Osteoblast (primary cell): ENCODE measurements around the gene HOXA11. TPM values are rescaled to one million over a fixed set of nuclear protein-coding genes. Genes with fewer than 3 reads are reported as not detected.

Source experiments
- DNase-seq: peaks from one replicate; pipeline ENCODE4 v3.0.0; 2011; ENCODE audit warnings: low spot score, mixed read lengths; ENCODE audit not compliant: insufficient read length; ENCODE audit errors: missing footprints
- H2AFZ ChIP-seq: 2 replicates; pipeline ENCODE4 v1.6.0; 2011; ENCODE audit warnings: mild to moderate bottlenecking, low read length
- H3K27ac ChIP-seq: 2 replicates; pipeline ENCODE4 v1.5.1; 2011; ENCODE audit warnings: mild to moderate bottlenecking, low read depth, low read length, moderate library complexity
- H3K27me3 ChIP-seq: 2 replicates; pipeline ENCODE4 v1.6.0; 2012; ENCODE audit warnings: mild to moderate bottlenecking, control low read depth, inconsistent platforms, low read length, moderate library complexity; ENCODE audit not compliant: insufficient read depth
- H3K36me3 ChIP-seq: 2 replicates; pipeline ENCODE4 v1.5.1; 2011; ENCODE audit warnings: mild to moderate bottlenecking, low read length, control low read depth, moderate library complexity; ENCODE audit not compliant: insufficient read depth
- H3K4me1 ChIP-seq: 2 replicates; pipeline ENCODE4 v1.5.1; 2011; ENCODE audit warnings: mild to moderate bottlenecking, low read length, control low read depth, moderate library complexity; ENCODE audit not compliant: insufficient read depth
- H3K4me2 ChIP-seq: 2 replicates; pipeline ENCODE4 v1.6.0; 2011; ENCODE audit warnings: mild to moderate bottlenecking, low read length; ENCODE audit not compliant: insufficient read depth
- H3K4me3 ChIP-seq: fragments of 200-600 bp; sonication (generic); 3 replicates; pipeline ENCODE4 v1.5.1; 2012; ENCODE audit warnings: mild to moderate bottlenecking, low read length, inconsistent platforms; ENCODE audit not compliant: insufficient read depth
- H3K79me2 ChIP-seq: 2 replicates; pipeline ENCODE4 v1.6.0; 2012; ENCODE audit warnings: mild to moderate bottlenecking, low read length, control low read depth, inconsistent platforms; ENCODE audit not compliant: insufficient read depth
- H3K9me3 ChIP-seq: 2 replicates; pipeline ENCODE4 v1.5.1; 2011; ENCODE audit warnings: low read depth, low read length, control low read depth
- H4K20me1 ChIP-seq: 2 replicates; pipeline ENCODE4 v1.6.0; 2012; ENCODE audit warnings: mild to moderate bottlenecking, low read length, control low read depth; ENCODE audit not compliant: insufficient read depth
- total RNA-seq: library from RNA; depleted of rRNA; stranded (reverse); fragments of >200 nt; gene quantifications from 2 replicates; pipeline ENCODE4 v1.2.3, GENCODE V29; 2012
- TF ChIP-seq, protein P1 (sequence below): IDR thresholded peaks from 2 replicates; pipeline ENCODE4 v1.5.1; 2011; ENCODE audit warnings: mild to moderate bottlenecking, low read depth, low read length, moderate library complexity; ENCODE audit errors: extremely low read depth

The HOXA11 gene
- total RNA-seq, 1 donor, result 15.2 TPM

DNA sequence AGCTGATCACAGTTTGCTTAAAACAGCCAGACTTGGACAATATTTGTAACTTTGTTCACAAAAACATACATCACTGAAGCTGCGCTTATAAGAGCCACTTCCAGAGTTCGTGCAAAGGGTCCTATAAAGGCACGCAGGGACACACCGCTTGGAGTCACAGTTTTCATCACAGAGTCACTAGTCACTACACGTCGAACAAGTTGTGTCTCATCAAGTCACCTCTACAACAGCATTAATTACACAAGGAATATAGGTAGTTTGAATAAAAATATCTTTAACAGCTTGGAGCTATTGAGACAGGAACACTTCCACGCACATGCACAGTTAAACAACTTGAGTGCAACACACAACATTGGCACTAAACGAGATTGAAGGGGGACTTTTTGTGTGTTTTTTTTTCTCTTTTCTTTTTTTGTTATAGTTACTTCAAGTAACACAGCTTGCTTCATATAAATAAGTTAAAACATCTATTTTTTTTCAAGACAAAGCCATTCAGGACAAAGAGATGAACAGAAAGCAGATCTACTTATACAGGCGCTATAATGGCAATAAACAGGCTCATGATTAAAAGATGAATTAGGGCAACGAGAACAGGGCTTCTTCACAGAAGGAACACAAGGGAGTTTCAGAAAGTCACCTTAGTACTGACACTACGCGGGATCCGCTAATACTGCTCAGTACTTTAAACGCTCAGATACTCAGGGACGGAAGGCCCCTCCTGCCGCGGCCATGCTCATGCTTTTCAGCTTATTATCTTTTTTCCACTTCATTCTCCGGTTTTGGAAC is 43.7 kb downstream of the HOXA11 start:
- Histone ChIP-seq H3K27me3 (no peaks in the 10 kb centered on the region), H3K4me2 (no peak overlapping the region), H3K4me1 (peaks cover 19% of the 10 kb centered on the region), H3K79me2 (peaks cover 77% of the 10 kb centered on the region), H3K4me3 (peak overlapping the region; percentile 63), H3K9me3 (no peaks in the 10 kb centered on the region), H3K27ac (no peak overlapping the region), H3K36me3 (peaks cover 53% of the 10 kb centered on the region), H2AFZ (no peak overlapping the region), H4K20me1 (peaks cover 4% of the 10 kb centered on the region)
- TF ChIP-seq, protein P1, sequence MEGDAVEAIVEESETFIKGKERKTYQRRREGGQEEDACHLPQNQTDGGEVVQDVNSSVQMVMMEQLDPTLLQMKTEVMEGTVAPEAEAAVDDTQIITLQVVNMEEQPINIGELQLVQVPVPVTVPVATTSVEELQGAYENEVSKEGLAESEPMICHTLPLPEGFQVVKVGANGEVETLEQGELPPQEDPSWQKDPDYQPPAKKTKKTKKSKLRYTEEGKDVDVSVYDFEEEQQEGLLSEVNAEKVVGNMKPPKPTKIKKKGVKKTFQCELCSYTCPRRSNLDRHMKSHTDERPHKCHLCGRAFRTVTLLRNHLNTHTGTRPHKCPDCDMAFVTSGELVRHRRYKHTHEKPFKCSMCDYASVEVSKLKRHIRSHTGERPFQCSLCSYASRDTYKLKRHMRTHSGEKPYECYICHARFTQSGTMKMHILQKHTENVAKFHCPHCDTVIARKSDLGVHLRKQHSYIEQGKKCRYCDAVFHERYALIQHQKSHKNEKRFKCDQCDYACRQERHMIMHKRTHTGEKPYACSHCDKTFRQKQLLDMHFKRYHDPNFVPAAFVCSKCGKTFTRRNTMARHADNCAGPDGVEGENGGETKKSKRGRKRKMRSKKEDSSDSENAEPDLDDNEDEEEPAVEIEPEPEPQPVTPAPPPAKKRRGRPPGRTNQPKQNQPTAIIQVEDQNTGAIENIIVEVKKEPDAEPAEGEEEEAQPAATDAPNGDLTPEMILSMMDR, result no peak
- peak; percentile 76 for DNase-seq

DNA sequence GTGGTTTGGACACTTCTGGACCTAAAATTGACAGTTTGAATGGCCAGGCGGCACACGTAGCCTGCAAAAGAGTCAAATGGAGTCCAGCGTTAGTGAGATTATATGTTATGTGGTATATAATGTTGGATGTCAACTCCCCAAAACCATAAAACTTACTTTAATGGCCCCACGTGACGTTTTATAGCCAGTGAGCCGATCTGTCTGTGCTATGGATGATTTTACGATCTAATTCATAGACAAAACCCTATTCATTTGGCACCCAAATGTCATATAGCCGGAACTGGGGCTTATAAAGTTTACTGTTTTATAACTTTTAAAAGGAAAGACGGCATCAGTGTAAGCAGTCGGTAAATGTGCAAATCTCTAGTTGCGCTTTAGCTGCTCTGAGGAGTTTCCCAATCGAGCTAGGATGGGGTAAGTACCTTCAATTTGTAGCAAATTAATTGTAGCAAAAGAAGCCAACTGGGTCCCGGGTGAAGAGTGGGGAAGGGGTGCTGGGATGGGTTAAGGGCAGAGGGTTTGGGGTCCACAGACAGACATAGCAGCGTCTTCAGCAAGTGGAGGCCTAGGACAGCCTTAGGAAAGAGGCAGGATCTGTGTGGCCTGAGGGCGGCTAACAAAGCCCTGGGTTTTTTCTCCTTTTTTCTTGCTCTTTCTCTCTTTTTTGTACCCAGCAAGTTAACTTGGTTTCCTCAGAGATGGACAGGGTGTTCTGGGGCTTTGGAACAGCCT is 44.7 kb downstream of the HOXA11 start:
- no peak overlapping the region for H3K27ac ChIP-seq
- H3K27me3 ChIP-seq, result no peaks in the 10 kb centered on the region
- peaks cover 8% of the 10 kb centered on the region for H4K20me1 ChIP-seq
- no peaks in the 10 kb centered on the region for H3K9me3 ChIP-seq
- TF ChIP-seq, protein P1, result no peak
- peak; percentile 62 for DNase-seq
- no peak overlapping the region for H2AFZ ChIP-seq
- no peak overlapping the region for H3K4me2 ChIP-seq
- H3K4me3 ChIP-seq, result no peak overlapping the region
- peaks cover 75% of the 10 kb centered on the region for H3K79me2 ChIP-seq
- H3K4me1 ChIP-seq, result peaks cover 30% of the 10 kb centered on the region
- peaks cover 45% of the 10 kb centered on the region for H3K36me3 ChIP-seq

DNA sequence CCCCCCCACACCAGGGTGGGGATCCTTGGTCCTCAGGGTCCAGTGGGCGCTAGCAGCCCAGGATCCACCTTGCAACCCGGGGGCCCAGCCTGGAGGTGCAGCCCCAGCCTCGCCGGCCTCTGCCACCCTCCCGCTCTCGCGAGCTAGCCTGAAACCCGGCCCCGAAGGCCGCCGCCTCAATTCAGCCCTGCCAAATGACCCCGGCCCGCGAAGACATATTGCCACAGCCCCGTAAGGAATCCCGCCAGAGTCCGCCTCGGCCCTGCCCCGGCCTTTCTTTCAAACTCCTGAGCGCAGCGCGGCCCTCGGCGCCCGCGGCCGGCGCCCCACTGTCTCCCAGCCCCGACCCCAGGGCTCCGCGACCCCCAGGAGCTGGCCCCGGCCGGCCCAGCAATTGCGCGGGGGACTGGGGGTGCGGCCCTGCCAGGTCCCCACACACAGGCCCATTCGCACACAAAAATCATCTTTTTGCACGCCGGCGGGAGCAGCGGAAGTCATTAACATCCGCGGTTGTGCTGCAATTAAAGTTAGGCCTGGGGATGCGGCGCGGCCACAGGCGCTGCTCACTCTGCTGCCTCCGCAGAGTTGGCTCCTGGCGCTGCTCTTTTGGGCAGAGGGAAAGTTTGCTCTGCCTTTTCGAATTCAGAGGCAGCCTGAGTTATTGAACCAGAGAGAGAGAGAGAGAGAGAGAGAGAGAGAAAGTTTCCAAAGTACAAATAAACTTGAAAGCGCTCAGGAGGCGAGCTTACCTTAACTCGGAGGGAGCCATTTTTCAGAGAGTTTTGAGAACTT is 45.5 kb downstream of the HOXA11 start:
- Histone ChIP-seq H3K4me1 (peaks cover 37% of the 10 kb centered on the region), H2AFZ (no peak overlapping the region), H3K27me3 (no peaks in the 10 kb centered on the region), H3K36me3 (peaks cover 37% of the 10 kb centered on the region), H3K9me3 (no peaks in the 10 kb centered on the region), H4K20me1 (peaks cover 10% of the 10 kb centered on the region), H3K4me3 (no peak overlapping the region), H3K27ac (peak overlapping the region; percentile 32), H3K4me2 (no peak overlapping the region), H3K79me2 (peaks cover 70% of the 10 kb centered on the region)
- peak; percentile 83 for DNase-seq
- TF ChIP-seq, protein P1, result no peak
